K562 (cell line): ENCODE data around the gene GADL1. TPM values are rescaled to one million over a fixed set of nuclear protein-coding genes. Genes with fewer than 3 reads are reported as not detected.

Experiments used
- ATAC-seq: fragments of 200-7000 bp; cut with Tn5 transposase; 3 replicates; pipeline ENCODE4 v1.9.1; 2020; ENCODE audit warnings: moderate library complexity
- BruUV-seq: library from RNA; stranded (reverse); fragments of 400-500 nt; replicated peaks from 2 replicates; lab custom pipeline; 2021; lab: Mats Ljungman, UMichigan
- CTCF ChIA-PET: fragments of 300-600 bp; formaldehyde crosslinking; extraction: SDS; loops from one replicate; lab custom pipeline; 2021; ENCODE audit warnings: low intra/inter-chr PET ratio; lab: Yijun Ruan, JAX
- POLR2A ChIA-PET: fragments of 300-600, 350-650 bp; sonication (Branson Sonifier 250); formaldehyde crosslinking; extraction: SDS; loops from one replicate; lab custom pipeline; 2021; ENCODE audit warnings: antibody characterized with exemption, inconsistent platforms; lab: Yijun Ruan, JAX
- DNase-seq, 4 experiments: peaks; one replicate each; pipeline versions ENCODE4 v3.0.0 to v3.0.0-alpha.2; 2011 to 2018; ENCODE audit warnings: low spot score in 3 of 4, mixed read lengths in 3 of 4; ENCODE audit errors: extremely low read depth in 1 of 4
- FAIRE-seq: peaks from 2 replicates; lab custom pipeline; 2011; peaks lifted over from hg19 to GRCh38; lab: Jason Lieb, UNC
- H2AFZ ChIP-seq: 2 replicates; pipeline ENCODE4 v1.6.0; 2011; ENCODE audit warnings: low read depth, low read length, control low read depth, inconsistent platforms
- H3K27ac ChIP-seq: fragments of 200-600 bp; 3 replicates; pipeline ENCODE4 v1.8.0; 2011; ENCODE audit warnings: low read depth, mild to moderate bottlenecking, control low read depth, inconsistent platforms, low read length, moderate library complexity, mixed read lengths; ENCODE audit errors: extremely low read depth
- H3K27me3 ChIP-seq, 2 experiments: fragments of 300-600 bp in 1 of 2; 2 replicates in 1 of 2; 3 replicates in 1 of 2; pipeline versions ENCODE4 v1.6.0 to v1.8.0; 2011; ENCODE audit warnings: inconsistent platforms in 2 of 2, low read length in 2 of 2, mild to moderate bottlenecking in 1 of 2, mixed read lengths in 1 of 2, moderate library complexity in 1 of 2; ENCODE audit not compliant: control insufficient read depth in 2 of 2, insufficient read depth in 2 of 2
- H3K36me3 ChIP-seq: fragments of 300-600 bp; 3 replicates; pipeline ENCODE4 v1.8.0; 2011; ENCODE audit warnings: mild to moderate bottlenecking, low read length, inconsistent platforms; ENCODE audit not compliant: control insufficient read depth, insufficient read depth
- H3K4me1 ChIP-seq, 2 experiments: fragments of 200-600 bp in 1 of 2; replicated peaks in 1 of 2; 2 replicates in 1 of 2; 3 replicates in 1 of 2; pipeline versions ENCODE4 v1.5.1 to v1.8.0; 2011; ENCODE audit warnings: inconsistent platforms in 2 of 2, low read length in 2 of 2, mild to moderate bottlenecking in 1 of 2, mixed read lengths in 1 of 2, moderate library complexity in 1 of 2; ENCODE audit not compliant: control insufficient read depth in 2 of 2, insufficient read depth in 2 of 2
- H3K4me2 ChIP-seq: 2 replicates; pipeline ENCODE4 v1.6.1; 2011; ENCODE audit warnings: low read length, control low read depth, inconsistent platforms, mixed read lengths; ENCODE audit not compliant: insufficient read depth
- H3K4me3 ChIP-seq: fragments of 200-600 bp; sonication (generic), shearing (Covaris generic); 2 replicates; pipeline ENCODE4 v1.5.1; 2016; ENCODE audit warnings: control low read depth, inconsistent platforms
- H3K79me2 ChIP-seq: fragments of 200-600 bp; 3 replicates; pipeline ENCODE4 v1.8.0; 2011; ENCODE audit warnings: low read length, inconsistent platforms; ENCODE audit not compliant: control insufficient read depth, insufficient read depth
- H3K9ac ChIP-seq, 2 experiments: 2 replicates each; pipeline versions ENCODE4 v1.6.0 to v1.6.1; 2011; ENCODE audit warnings: low read depth in 2 of 2, low read length in 2 of 2, control low read depth in 1 of 2, inconsistent platforms in 1 of 2, mild to moderate bottlenecking in 1 of 2, mixed read lengths in 1 of 2; ENCODE audit not compliant: insufficient read depth in 1 of 2
- H3K9me1 ChIP-seq: one replicate; pipeline ENCODE4 v1.6.0; 2011; ENCODE audit warnings: inconsistent platforms, mild to moderate bottlenecking, low read length, moderate library complexity; ENCODE audit not compliant: control insufficient read depth, insufficient read depth
- H3K9me3 ChIP-seq: replicated peaks from 2 replicates; pipeline ENCODE4 v1.5.1; 2011; ENCODE audit warnings: low read depth, low read length, inconsistent platforms; ENCODE audit not compliant: control insufficient read depth, insufficient read depth
- H4K20me1 ChIP-seq: replicated peaks from 2 replicates; pipeline ENCODE4 v1.6.1; 2011; ENCODE audit warnings: low read length, inconsistent platforms, mixed read lengths; ENCODE audit not compliant: control insufficient read depth, insufficient read depth
- ELK1 ChIP-seq: sonication (generic); formaldehyde crosslinking; IDR thresholded peaks from 2 replicates; pipeline ENCODE4 v1.8.1; 2022; ENCODE audit warnings: missing genetic modification reagents
- NFXL1 ChIP-seq: fragments of 450-650 bp; formaldehyde crosslinking; IDR thresholded peaks from 2 replicates; pipeline ENCODE4 v1.4.0; 2021; ENCODE audit warnings: mild to moderate bottlenecking
- RBM14 ChIP-seq: fragments of 200-400 bp; formaldehyde crosslinking; IDR thresholded peaks from 2 replicates; pipeline ENCODE4 v1.6.1; 2018; ENCODE audit warnings: low read depth, mild to moderate bottlenecking, low read length, moderate library complexity, borderline replicate concordance; ENCODE audit not compliant: insufficient read depth
- ZBTB11 ChIP-seq, 3 experiments: fragments of 200-800 bp in 1 of 3; fragments of 250-450 bp in 1 of 3; fragments of 450-650 bp in 1 of 3; sonication (Bioruptor Pico) in 1 of 3; sonication (Bioruptor generic) in 1 of 3; formaldehyde crosslinking in 1 of 3; IDR thresholded peaks; 2 replicates each; pipeline versions ENCODE4 v1.6.1 to v1.8.0; 2016 to 2022; ENCODE audit warnings: mild to moderate bottlenecking in 2 of 3, missing genetic modification characterization in 2 of 3, missing compliant biosample characterization in 1 of 3, moderate library complexity in 1 of 3
- ZBTB43 ChIP-seq: sonication (generic); formaldehyde crosslinking; IDR thresholded peaks from 2 replicates; pipeline ENCODE4 v1.8.0; 2023; ENCODE audit warnings: mild to moderate bottlenecking, missing genetic modification reagents
- ZNF311 ChIP-seq: fragments of 250-450 bp; sonication (Bioruptor Pico); IDR thresholded peaks from 2 replicates; pipeline ENCODE4 v1.4.0; 2020; ENCODE audit warnings: mild to moderate bottlenecking, moderate library complexity
- ZNF696 ChIP-seq: fragments of 250-450 bp; sonication (Bioruptor Pico); conservative IDR thresholded peaks from 2 replicates; pipeline ENCODE4 v1.4.0; 2020; ENCODE audit warnings: mild to moderate bottlenecking, moderate library complexity
- WGBS: fragments of 100-300 bp; shearing (Covaris generic); methylation state at CpG from one replicate; pipeline ENCODE4 v1.1.6; 2016; ENCODE audit warnings: low coverage, mixed read lengths; ENCODE audit not compliant: insufficient coverage; ENCODE audit errors: missing lambda C conversion rate; 5-methylcytosine and 5-hydroxymethylcytosine counted together
- in situ Hi-C: fragments of 300-500 bp; cut with MboI; formaldehyde crosslinking; loops from 4 replicates; pipeline ENCODE4 v1.15.0; 2018; ENCODE audit warnings: inconsistent platforms, mixed read lengths
- intact Hi-C: fragments of 100-400 bp; cut with micrococcal nuclease; formaldehyde crosslinking; loops from 2 replicates; pipeline ENCODE4 v1.14.2; 2022
- polyA plus RNA-seq, 8 experiments: library from polyadenylated mRNA; depleted of rRNA in 4 of 8; stranded (reverse) in 5 of 8; unstranded in 3 of 8; fragments of >200 nt; fragmentation: Nextera tagmentation in 2 of 8; fragmentation: Illumina TruSeq in 1 of 8; extraction: Ambion mirVana in 2 of 8; extraction: Trizol in 1 of 8; gene quantifications; 2 replicates each; pipeline versions ENCODE4 v1.2.1 to v1.2.3, GENCODE V29; 2011 to 2014; ENCODE audit warnings: inconsistent platforms in 1 of 8, missing spikeins in 1 of 8
- total RNA-seq, 7 experiments: library from RNA; depleted of rRNA in 6 of 7; stranded (reverse); fragments of >200 nt in 6 of 7; fragmentation: Illumina TruSeq in 2 of 7; extraction: Trizol in 2 of 7; gene quantifications; 2 replicates each; pipeline versions ENCODE4 v1.2.1 to v1.2.3, GENCODE V29; 2011 to 2021; ENCODE audit warnings: low replicate concordance in 1 of 7
- TF ChIP-seq, protein P1 (sequence below): sonication (generic); formaldehyde crosslinking; IDR thresholded peaks from 2 replicates; pipeline ENCODE4 v1.8.0; 2022; ENCODE audit warnings: missing genetic modification reagents, mild to moderate bottlenecking, borderline replicate concordance
- TF ChIP-seq, protein P2 (sequence below): fragments of 450-650 bp; formaldehyde crosslinking; IDR thresholded peaks from 2 replicates; pipeline ENCODE4 v1.4.0; 2020; ENCODE audit warnings: mild to moderate bottlenecking, moderate library complexity

Gene GADL1
- total and polyA plus RNA-seq, 9 of the 15 experiments (the other 6 are each of a cell fraction or from before 2014, with no cell fraction given): 0.07 TPM; not detected in 8

DNA sequence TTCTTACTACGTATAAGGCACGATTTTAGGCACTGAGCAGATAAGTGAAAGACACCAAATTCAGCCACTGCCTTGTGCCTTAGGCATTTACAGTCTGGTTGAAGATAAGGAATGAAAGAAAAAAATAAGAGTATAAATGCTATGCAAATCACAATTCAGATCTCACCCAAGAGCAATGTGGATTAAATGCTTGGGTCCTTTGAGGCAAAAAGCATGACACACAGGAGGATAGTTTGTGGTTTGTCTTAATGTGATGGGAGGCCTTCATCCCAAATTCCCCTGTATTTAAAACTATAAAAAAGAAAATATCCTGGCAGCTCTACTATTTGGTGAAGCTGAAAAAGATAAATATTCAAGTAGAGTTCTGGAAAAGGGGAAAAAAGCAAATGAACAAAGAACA lies 208.3 kb downstream of the GADL1 start (continued):
- TF ChIP-seq, protein P1, sequence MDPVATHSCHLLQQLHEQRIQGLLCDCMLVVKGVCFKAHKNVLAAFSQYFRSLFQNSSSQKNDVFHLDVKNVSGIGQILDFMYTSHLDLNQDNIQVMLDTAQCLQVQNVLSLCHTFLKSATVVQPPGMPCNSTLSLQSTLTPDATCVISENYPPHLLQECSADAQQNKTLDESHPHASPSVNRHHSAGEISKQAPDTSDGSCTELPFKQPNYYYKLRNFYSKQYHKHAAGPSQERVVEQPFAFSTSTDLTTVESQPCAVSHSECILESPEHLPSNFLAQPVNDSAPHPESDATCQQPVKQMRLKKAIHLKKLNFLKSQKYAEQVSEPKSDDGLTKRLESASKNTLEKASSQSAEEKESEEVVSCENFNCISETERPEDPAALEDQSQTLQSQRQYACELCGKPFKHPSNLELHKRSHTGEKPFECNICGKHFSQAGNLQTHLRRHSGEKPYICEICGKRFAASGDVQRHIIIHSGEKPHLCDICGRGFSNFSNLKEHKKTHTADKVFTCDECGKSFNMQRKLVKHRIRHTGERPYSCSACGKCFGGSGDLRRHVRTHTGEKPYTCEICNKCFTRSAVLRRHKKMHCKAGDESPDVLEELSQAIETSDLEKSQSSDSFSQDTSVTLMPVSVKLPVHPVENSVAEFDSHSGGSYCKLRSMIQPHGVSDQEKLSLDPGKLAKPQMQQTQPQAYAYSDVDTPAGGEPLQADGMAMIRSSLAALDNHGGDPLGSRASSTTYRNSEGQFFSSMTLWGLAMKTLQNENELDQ (CRISPR knock-in tag): no peak
- no peak for TF ChIP-seq ELK1 (CRISPR knock-in tag)

- no peaks in the 10 kb centered on the region for H3K9me1 ChIP-seq
- no peaks in the 10 kb centered on the region for H3K36me3 ChIP-seq
- H4K20me1 ChIP-seq: no peaks in the 10 kb centered on the region
- no peaks in the 10 kb centered on the region for H3K79me2 ChIP-seq
- no peak for FAIRE-seq
- BruUV-seq: no TSS peak
- ATAC-seq: no peak
- CTCF ChIA-PET: no interaction called here
- 0% methylated on average over 2 of the region's 2 CpGs for WGBS
- no peak overlapping the region for H3K9ac ChIP-seq
- H3K27ac ChIP-seq: no peak overlapping the region
- POLR2A ChIA-PET: no interaction called here
- in situ Hi-C loops: no loop called here
- no peak for DNase-seq
- H2AFZ ChIP-seq: no peak overlapping the region
- no peaks in the 10 kb centered on the region for H3K9me3 ChIP-seq
- no peak overlapping the region for H3K4me2 ChIP-seq
- TF ChIP-seq RBM14 (no peak), ZNF696 (CRISPR knock-in tag) (no peak), ZNF311 (CRISPR knock-in tag) (no peak), ZBTB11 (CRISPR knock-in tag; IDR thresholded peaks at IDR 0.05) (no peak), ZBTB43 (CRISPR knock-in tag) (no peak), NFXL1 (CRISPR knock-in tag) (no peak)
- TF ChIP-seq, protein P2, sequence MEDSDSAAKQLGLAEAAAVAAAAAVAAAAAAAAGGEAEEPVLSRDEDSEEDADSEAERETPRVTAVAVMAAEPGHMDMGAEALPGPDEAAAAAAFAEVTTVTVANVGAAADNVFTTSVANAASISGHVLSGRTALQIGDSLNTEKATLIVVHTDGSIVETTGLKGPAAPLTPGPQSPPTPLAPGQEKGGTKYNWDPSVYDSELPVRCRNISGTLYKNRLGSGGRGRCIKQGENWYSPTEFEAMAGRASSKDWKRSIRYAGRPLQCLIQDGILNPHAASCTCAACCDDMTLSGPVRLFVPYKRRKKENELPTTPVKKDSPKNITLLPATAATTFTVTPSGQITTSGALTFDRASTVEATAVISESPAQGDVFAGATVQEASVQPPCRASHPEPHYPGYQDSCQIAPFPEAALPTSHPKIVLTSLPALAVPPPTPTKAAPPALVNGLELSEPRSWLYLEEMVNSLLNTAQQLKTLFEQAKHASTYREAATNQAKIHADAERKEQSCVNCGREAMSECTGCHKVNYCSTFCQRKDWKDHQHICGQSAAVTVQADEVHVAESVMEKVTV (CRISPR knock-in tag): no peak
- no peaks in the 10 kb centered on the region for H3K27me3 ChIP-seq
- intact Hi-C loops: no loop called here
- H3K4me3 ChIP-seq: no peak overlapping the region
- no peaks in the 10 kb centered on the region for H3K4me1 ChIP-seq
These were observed 209.2 kb downstream of the GADL1 start for GRCh38 chr3:30685267-30685667.
